Neural progenitor cell (in vitro differentiated cells): Measurements from ENCODE around the gene PCNX1. TPM values are rescaled to one million over a fixed set of nuclear protein-coding genes. Genes with fewer than 3 reads are reported as not detected.

Source experiments
- DNase-seq: peaks from one replicate; pipeline ENCODE4 v3.0.0-alpha.2; 2016; ENCODE audit warnings: low spot score
- H2AFZ ChIP-seq: fragments of 200-600 bp; sonication (generic); replicated peaks from 2 replicates; pipeline ENCODE4 v1.6.1; 2016; ENCODE audit warnings: antibody characterized with exemption
- H3F3A ChIP-seq: fragments of 200-600 bp; sonication (generic); 2 replicates; pipeline ENCODE4 v1.6.1; 2016; ENCODE audit warnings: antibody characterized with exemption, low read depth
- H3K27ac ChIP-seq: fragments of 200-600 bp; sonication (generic); 2 replicates; pipeline ENCODE4 v1.5.1; 2016; ENCODE audit warnings: mild to moderate bottlenecking
- H3K27me3 ChIP-seq: fragments of 200-600 bp; sonication (generic); 2 replicates; pipeline ENCODE4 v1.6.1; 2016; ENCODE audit warnings: mild to moderate bottlenecking, moderate library complexity
- H3K36me3 ChIP-seq: fragments of 200-600 bp; sonication (generic); 2 replicates; pipeline ENCODE4 v1.5.1; 2016
- H3K4me1 ChIP-seq: fragments of 200-600 bp; sonication (generic); 2 replicates; pipeline ENCODE4 v1.6.1; 2016; ENCODE audit warnings: mixed run types
- H3K4me2 ChIP-seq: fragments of 200-600 bp; sonication (generic); 2 replicates; pipeline ENCODE4 v1.6.1; 2016
- H3K4me3 ChIP-seq: fragments of 200-600 bp; sonication (generic); 2 replicates; pipeline ENCODE4 v1.5.1; 2016
- H3K79me2 ChIP-seq: fragments of 200-600 bp; sonication (generic); 2 replicates; pipeline ENCODE4 v1.6.1; 2016; ENCODE audit warnings: low read depth
- H3K9ac ChIP-seq: fragments of 200-600 bp; sonication (generic); 2 replicates; pipeline ENCODE4 v1.6.1; 2016
- H3K9me3 ChIP-seq: fragments of 200-600 bp; sonication (generic); 2 replicates; pipeline ENCODE4 v1.5.1; 2016; ENCODE audit warnings: low read depth
- H4K20me1 ChIP-seq: fragments of 200-600 bp; sonication (generic); 2 replicates; pipeline ENCODE4 v1.6.1; 2016; ENCODE audit warnings: low read depth
- H3K27ac Mint-ChIP-seq: 3 replicates; pipeline ENCODE4 v1.8.0; 2021; ENCODE audit warnings: mixed read lengths
- H3K27me3 Mint-ChIP-seq: 2 replicates; pipeline ENCODE4 v1.8.0; 2022; ENCODE audit warnings: low read depth, mild to moderate bottlenecking, inconsistent platforms, moderate library complexity, mixed read lengths; ENCODE audit not compliant: insufficient read depth
- H3K36me3 Mint-ChIP-seq: 3 replicates; pipeline ENCODE4 v1.8.0; 2021; ENCODE audit warnings: mixed read lengths
- H3K4me1 Mint-ChIP-seq: 3 replicates; pipeline ENCODE4 v1.8.0; 2021; ENCODE audit warnings: mixed read lengths
- H3K4me3 Mint-ChIP-seq: 3 replicates; pipeline ENCODE4 v1.8.0; 2021; ENCODE audit warnings: mild to moderate bottlenecking, moderate library complexity, mixed read lengths
- H3K9me3 Mint-ChIP-seq: 3 replicates; pipeline ENCODE4 v1.8.0; 2020; ENCODE audit warnings: mixed read lengths
- EZH2 ChIP-seq: fragments of 200-600 bp; sonication (generic); IDR thresholded peaks from 2 replicates; pipeline ENCODE4 v1.6.1; 2017; ENCODE audit warnings: antibody characterized with exemption, mild to moderate bottlenecking, moderate library complexity
- EZH2phosphoT487 ChIP-seq: fragments of 200-600 bp; sonication (generic); IDR thresholded peaks from 2 replicates; pipeline ENCODE4 v1.6.1; 2017; ENCODE audit warnings: antibody characterized with exemption
- total RNA-seq: library from RNA; depleted of rRNA; stranded (reverse); fragments of >200 nt; gene quantifications from 2 replicates; pipeline ENCODE4 v1.2.3, GENCODE V29; 2015; ENCODE audit warnings: low replicate concordance
- TF ChIP-seq, protein P1 (sequence below): fragments of 200-600 bp; sonication (generic); IDR thresholded peaks from 2 replicates; pipeline ENCODE4 v1.5.1; 2017; ENCODE audit warnings: antibody characterized with exemption, mild to moderate bottlenecking

The PCNX1 gene
- total RNA-seq, 1 donor from 2014 or later, result 48.6 TPM

DNA sequence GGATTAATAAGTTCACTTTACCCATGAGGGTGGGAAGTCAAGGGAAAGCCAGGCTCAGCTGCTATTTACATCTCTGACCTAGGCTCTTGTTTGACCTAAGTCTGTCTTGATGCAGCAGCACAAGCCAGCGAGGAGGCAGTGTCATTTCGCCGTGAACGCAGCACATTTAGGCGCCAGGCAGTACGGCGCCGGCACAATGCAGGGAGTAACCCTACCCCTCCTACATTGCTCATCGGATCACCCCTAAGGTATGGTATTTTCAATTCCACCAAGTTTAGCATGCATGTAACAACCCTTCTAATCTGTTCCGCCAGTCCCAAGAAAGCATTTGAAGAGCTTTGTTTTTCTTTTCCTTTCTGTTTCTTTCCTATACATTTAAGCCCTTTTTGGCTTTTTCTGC, 81.2 kb downstream of the PCNX1 start:
- H3K27ac ChIP-seq, result no peak overlapping the region
- no peak overlapping the region for H3K9ac ChIP-seq
- no peak overlapping the region for H3K4me3 ChIP-seq
- H3K4me1 Mint-ChIP-seq, result no peaks in the 10 kb centered on the region
- no peaks in the 10 kb centered on the region for H3K27me3 ChIP-seq
- peaks cover 12% of the 10 kb centered on the region for H4K20me1 ChIP-seq
- no peaks in the 10 kb centered on the region for H3K36me3 ChIP-seq
- no peak overlapping the region for H3K4me3 Mint-ChIP-seq
- TF ChIP-seq, protein P1, sequence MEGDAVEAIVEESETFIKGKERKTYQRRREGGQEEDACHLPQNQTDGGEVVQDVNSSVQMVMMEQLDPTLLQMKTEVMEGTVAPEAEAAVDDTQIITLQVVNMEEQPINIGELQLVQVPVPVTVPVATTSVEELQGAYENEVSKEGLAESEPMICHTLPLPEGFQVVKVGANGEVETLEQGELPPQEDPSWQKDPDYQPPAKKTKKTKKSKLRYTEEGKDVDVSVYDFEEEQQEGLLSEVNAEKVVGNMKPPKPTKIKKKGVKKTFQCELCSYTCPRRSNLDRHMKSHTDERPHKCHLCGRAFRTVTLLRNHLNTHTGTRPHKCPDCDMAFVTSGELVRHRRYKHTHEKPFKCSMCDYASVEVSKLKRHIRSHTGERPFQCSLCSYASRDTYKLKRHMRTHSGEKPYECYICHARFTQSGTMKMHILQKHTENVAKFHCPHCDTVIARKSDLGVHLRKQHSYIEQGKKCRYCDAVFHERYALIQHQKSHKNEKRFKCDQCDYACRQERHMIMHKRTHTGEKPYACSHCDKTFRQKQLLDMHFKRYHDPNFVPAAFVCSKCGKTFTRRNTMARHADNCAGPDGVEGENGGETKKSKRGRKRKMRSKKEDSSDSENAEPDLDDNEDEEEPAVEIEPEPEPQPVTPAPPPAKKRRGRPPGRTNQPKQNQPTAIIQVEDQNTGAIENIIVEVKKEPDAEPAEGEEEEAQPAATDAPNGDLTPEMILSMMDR, result no peak
- no peak for TF ChIP-seq EZH2phosphoT487
- TF ChIP-seq EZH2, result no peak
- H3K4me2 ChIP-seq, result no peak overlapping the region
- DNase-seq, result peak; percentile 8
- H3K9me3 Mint-ChIP-seq, result no peaks in the 10 kb centered on the region
- peaks cover 8% of the 10 kb centered on the region for H3F3A ChIP-seq
- H2AFZ ChIP-seq, result no peak overlapping the region
- no peaks in the 10 kb centered on the region for H3K27me3 Mint-ChIP-seq
- H3K79me2 ChIP-seq, result peaks cover 28% of the 10 kb centered on the region
- H3K9me3 ChIP-seq, result no peaks in the 10 kb centered on the region
- H3K4me1 ChIP-seq, result no peaks in the 10 kb centered on the region
- H3K36me3 Mint-ChIP-seq, result peaks cover 5% of the 10 kb centered on the region
- no peak overlapping the region for H3K27ac Mint-ChIP-seq

DNA sequence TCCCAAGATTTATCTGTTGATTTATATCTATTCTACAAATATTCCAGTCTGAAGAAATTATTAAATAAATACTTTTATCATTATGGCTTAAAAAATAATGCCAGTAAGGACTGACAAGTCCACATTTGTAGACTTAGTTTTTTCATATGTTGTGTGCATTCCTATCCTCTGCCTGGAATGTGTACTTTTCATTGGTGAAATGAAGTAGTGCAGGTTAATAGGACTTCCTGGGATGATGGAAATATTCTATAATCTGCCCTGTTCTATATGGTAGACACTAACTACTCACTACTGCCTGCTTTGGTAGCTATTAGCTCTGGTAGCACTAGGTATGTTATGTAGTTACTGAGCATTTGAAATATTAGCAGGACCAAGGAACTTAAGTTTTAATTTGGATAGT, 86.7 kb downstream of the PCNX1 start:
- H3K4me3 ChIP-seq, result no peak overlapping the region
- H3K4me1 ChIP-seq, result no peaks in the 10 kb centered on the region
- H3K4me2 ChIP-seq, result no peak overlapping the region
- H2AFZ ChIP-seq, result no peak overlapping the region
- H3K36me3 ChIP-seq, result no peaks in the 10 kb centered on the region
- H3K9ac ChIP-seq, result no peak overlapping the region
- Mint-ChIP-seq H3K27me3 (no peaks in the 10 kb centered on the region), H3K9me3 (no peaks in the 10 kb centered on the region), H3K27ac (no peak overlapping the region), H3K4me3 (no peak overlapping the region), H3K36me3 (peaks cover 8% of the 10 kb centered on the region), H3K4me1 (no peaks in the 10 kb centered on the region)
- no peak for DNase-seq
- no peaks in the 10 kb centered on the region for H3K9me3 ChIP-seq
- no peaks in the 10 kb centered on the region for H3K27me3 ChIP-seq
- peaks cover 8% of the 10 kb centered on the region for H3F3A ChIP-seq
- TF ChIP-seq EZH2, result no peak
- TF ChIP-seq, protein P1, result no peak
- TF ChIP-seq EZH2phosphoT487, result no peak
- no peak overlapping the region for H3K27ac ChIP-seq
- peaks cover 13% of the 10 kb centered on the region for H3K79me2 ChIP-seq
- H4K20me1 ChIP-seq, result peaks cover 8% of the 10 kb centered on the region

DNA sequence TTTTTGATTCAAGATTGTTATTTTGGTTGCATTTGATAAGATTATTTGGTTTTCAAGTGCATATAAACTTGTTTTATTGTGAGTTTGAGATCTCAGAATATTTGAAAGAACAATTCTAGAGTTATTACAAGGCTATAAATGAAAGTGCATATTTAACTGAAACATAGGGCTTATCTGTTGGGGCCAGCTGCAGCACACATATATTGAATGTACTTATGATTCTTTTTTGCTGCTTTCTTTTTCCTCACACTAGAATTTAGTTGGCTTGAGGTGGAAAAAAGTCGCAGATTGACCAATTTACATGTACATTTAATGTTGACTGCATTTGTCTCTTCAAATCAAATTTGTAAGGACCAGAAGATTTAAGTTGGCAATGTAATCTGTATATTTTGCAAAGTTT, 88.0 kb downstream of the PCNX1 start:
- Mint-ChIP-seq H3K27me3 (no peaks in the 10 kb centered on the region), H3K4me3 (no peak overlapping the region), H3K9me3 (no peaks in the 10 kb centered on the region), H3K36me3 (peaks cover 8% of the 10 kb centered on the region), H3K27ac (no peak overlapping the region), H3K4me1 (no peaks in the 10 kb centered on the region)
- no peaks in the 10 kb centered on the region for H3K4me1 ChIP-seq
- no peaks in the 10 kb centered on the region for H3K36me3 ChIP-seq
- H4K20me1 ChIP-seq, result peaks cover 12% of the 10 kb centered on the region
- H3F3A ChIP-seq, result peaks cover 8% of the 10 kb centered on the region
- no peak overlapping the region for H3K27ac ChIP-seq
- no peaks in the 10 kb centered on the region for H3K9me3 ChIP-seq
- no peak overlapping the region for H3K9ac ChIP-seq
- H3K4me2 ChIP-seq, result no peak overlapping the region
- TF ChIP-seq EZH2phosphoT487 (no peak), EZH2 (no peak)
- TF ChIP-seq, protein P1, result no peak
- no peaks in the 10 kb centered on the region for H3K27me3 ChIP-seq
- H3K79me2 ChIP-seq, result peaks cover 13% of the 10 kb centered on the region
- no peak overlapping the region for H2AFZ ChIP-seq
- H3K4me3 ChIP-seq, result no peak overlapping the region
- DNase-seq, result no peak

DNA sequence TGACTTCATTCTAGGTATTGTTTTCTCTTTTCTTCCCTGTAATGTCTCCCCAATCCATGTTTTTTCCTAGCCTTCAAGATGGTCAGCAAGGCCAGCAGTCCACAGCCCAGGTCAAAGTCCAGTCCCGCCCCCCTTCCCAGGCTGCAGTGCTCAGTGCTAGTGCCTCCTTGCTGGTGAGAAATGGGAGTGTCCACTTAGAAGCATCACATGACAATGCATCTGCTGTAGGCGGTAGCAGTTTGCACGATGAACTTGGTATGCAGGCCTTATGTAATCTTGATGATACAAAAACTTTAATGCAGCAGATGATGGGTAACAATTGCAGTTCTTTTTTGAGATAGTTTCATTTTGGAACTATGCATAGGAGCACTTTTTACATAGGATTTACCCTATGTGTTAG, 88.4 kb downstream of the PCNX1 start:
- Histone ChIP-seq H3F3A (peaks cover 8% of the 10 kb centered on the region), H3K36me3 (no peaks in the 10 kb centered on the region), H3K9ac (no peak overlapping the region), H3K79me2 (peaks cover 13% of the 10 kb centered on the region), H3K27me3 (no peaks in the 10 kb centered on the region), H3K4me3 (no peak overlapping the region), H3K4me2 (no peak overlapping the region), H3K27ac (no peak overlapping the region), H2AFZ (no peak overlapping the region), H3K9me3 (no peaks in the 10 kb centered on the region), H4K20me1 (peaks cover 12% of the 10 kb centered on the region), H3K4me1 (no peaks in the 10 kb centered on the region)
- TF ChIP-seq, protein P1, result no peak
- no peak for TF ChIP-seq EZH2phosphoT487
- no peak for DNase-seq
- Mint-ChIP-seq H3K27me3 (no peaks in the 10 kb centered on the region), H3K4me3 (no peak overlapping the region), H3K9me3 (no peaks in the 10 kb centered on the region), H3K36me3 (peaks cover 8% of the 10 kb centered on the region), H3K27ac (no peak overlapping the region), H3K4me1 (no peaks in the 10 kb centered on the region)
